ENCODE data around the gene FLACC1. TPM values are rescaled to one million over a fixed set of nuclear protein-coding genes. Genes with fewer than 3 reads are reported as not detected.

FLACC1 gene
- total and polyA plus RNA-seq, 2 donors from 2014 or later: 3.7 TPM; not detected in 1

- intact Hi-C loops (cut with DNase I): no loop called here
- FAIRE-seq: no peak
- Histone ChIP-seq H3K27ac (ENCODE audit: low read depth in 2 of 2, low read length in 2 of 2) (no peak overlapping the region), H3K4me1 (ENCODE audit: control insufficient read depth in 2 of 3, insufficient read depth in 2 of 3, low read depth in 1 of 3, low read length in 3 of 3) (peaks cover 0 to 5% (median 5%) of the 10 kb centered on the region in 3 donors), H3K9me3 (ENCODE audit: control insufficient read depth in 2 of 3, insufficient read depth in 1 of 3, low read length in 3 of 3) (no peaks in the 10 kb centered on the region), H3K36me3 (ENCODE audit: control insufficient read depth in 2 of 3, insufficient read depth in 3 of 3, low read length in 3 of 3) (peaks cover 14 to 24% (median 18%) of the 10 kb centered on the region in 3 donors), H3K9ac (ENCODE audit: low read length in 3 of 3) (no peak overlapping the region), H3K27me3 (ENCODE audit: control insufficient read depth, insufficient read depth, low read length) (no peaks in the 10 kb centered on the region), H3K4me3 (ENCODE audit: low read length in 3 of 3) (no peak overlapping the region)
- DNase-seq: no peak
- no peak for TF ChIP-seq CTCF (IDR thresholded peaks at IDR 0.05; ENCODE audit: borderline replicate concordance, extremely low read depth, insufficient read depth)
Observed at GRCh38 chr2:201396595-201396994, 39.5 kb upstream of the FLACC1 start.

GRCh38 chr2:201383136-201383535 lies 26.0 kb upstream of the FLACC1 start:
- H3K27ac ChIP-seq (ENCODE audit: low read depth in 2 of 2, low read length in 2 of 2): no peak overlapping the region
- H3K27me3 ChIP-seq (ENCODE audit: control insufficient read depth, insufficient read depth, low read length): no peaks in the 10 kb centered on the region
- H3K36me3 ChIP-seq (ENCODE audit: control insufficient read depth in 2 of 3, insufficient read depth in 3 of 3, low read length in 3 of 3): peaks cover 11 to 59% (median 21%) of the 10 kb centered on the region in 3 donors
- TF ChIP-seq CTCF (IDR thresholded peaks at IDR 0.05; ENCODE audit: borderline replicate concordance, extremely low read depth, insufficient read depth): no peak
- no peak overlapping the region for H3K4me3 ChIP-seq (ENCODE audit: low read length in 3 of 3)
- H3K9ac ChIP-seq (ENCODE audit: low read length in 3 of 3): no peak overlapping the region
- no peaks in the 10 kb centered on the region for H3K9me3 ChIP-seq (ENCODE audit: control insufficient read depth in 2 of 3, insufficient read depth in 1 of 3, low read length in 3 of 3)
- no peaks in the 10 kb centered on the region for H3K4me1 ChIP-seq (ENCODE audit: control insufficient read depth in 2 of 3, insufficient read depth in 2 of 3, low read depth in 1 of 3, low read length in 3 of 3)
- no peak for FAIRE-seq
- intact Hi-C loops (cut with DNase I): no loop called here
- DNase-seq: no peak

GRCh38 chr2:201378496-201379397 lies 21.6 kb upstream of the FLACC1 start:
- FAIRE-seq: no peak
- H3K36me3 ChIP-seq (ENCODE audit: control insufficient read depth in 2 of 3, insufficient read depth in 3 of 3, low read length in 3 of 3): peaks cover 9 to 27% (median 10%) of the 10 kb centered on the region in 3 donors
- no peak for TF ChIP-seq CTCF (IDR thresholded peaks at IDR 0.05; ENCODE audit: borderline replicate concordance, extremely low read depth, insufficient read depth)

More at GRCh38 chr2:201378496-201379397, 21.6 kb upstream of the FLACC1 start:
- Histone ChIP-seq H3K27ac (ENCODE audit: low read depth in 2 of 2, low read length in 2 of 2) (no peak overlapping the region), H3K27me3 (ENCODE audit: control insufficient read depth, insufficient read depth, low read length) (no peaks in the 10 kb centered on the region), H3K9ac (ENCODE audit: low read length in 3 of 3) (no peak overlapping the region), H3K4me3 (ENCODE audit: low read length in 3 of 3) (no peak overlapping the region), H3K9me3 (ENCODE audit: control insufficient read depth in 2 of 3, insufficient read depth in 1 of 3, low read length in 3 of 3) (no peaks in the 10 kb centered on the region), H3K4me1 (ENCODE audit: control insufficient read depth in 2 of 3, insufficient read depth in 2 of 3, low read depth in 1 of 3, low read length in 3 of 3) (no peaks in the 10 kb centered on the region)
- intact Hi-C loops (cut with DNase I): no loop called here
- no peak for DNase-seq
